Peyer's patch (tissue), 4 donors: Measurements from ENCODE around the gene ST3GAL2.

Experiments
- CTCF ChIP-seq, 6 experiments: fragments of 450-650 bp in 4 of 6; fragments of 200-600 bp in 2 of 6; sonication (generic) in 1 of 6; IDR thresholded peaks; one replicate each; pipeline ENCODE4 v1.5.1; 2017 to 2019; ENCODE audit warnings: antibody characterized with exemption in 6 of 6, mild to moderate bottlenecking in 3 of 6, moderate library complexity in 1 of 6
- POLR2A ChIP-seq, 2 donors: fragments of 450-650 bp; IDR thresholded peaks; one replicate each; pipeline ENCODE4 v1.5.1; 2017; ENCODE audit warnings: antibody characterized with exemption in 2 of 2, mild to moderate bottlenecking in 2 of 2, moderate library complexity in 2 of 2

- TF ChIP-seq CTCF (IDR thresholded peaks at IDR 0.05) (no peak), POLR2A (IDR thresholded peaks at IDR 0.05) (no peak)
These were observed 1.8 kb downstream of the ST3GAL2 start for GRCh38 chr16:70437017-70437581.
